ENCODE data around the gene TAS1R1. TPM values are rescaled to one million over a fixed set of nuclear protein-coding genes. Genes with fewer than 3 reads are reported as not detected.

Gene TAS1R1
- polyA plus RNA-seq, 1 donor from 2014 or later, result not detected

- Histone ChIP-seq H3K79me2 (replicated peaks; ENCODE audit: insufficient read depth, low read length) (no peaks in the 10 kb centered on the region), H3K27me3 (ENCODE audit: insufficient read depth, low read depth, low read length) (peaks cover 21% of the 10 kb centered on the region), H2AFZ (ENCODE audit: low read depth, low read length) (no peak overlapping the region), H3K4me3 (ENCODE audit: low read length) (peak overlapping the region; percentile 92), H4K20me1 (ENCODE audit: insufficient read depth) (no peaks in the 10 kb centered on the region), H3K9me3 (ENCODE audit: low read length) (no peaks in the 10 kb centered on the region), H3K27ac (ENCODE audit: low read length) (no peak overlapping the region), H3K36me3 (ENCODE audit: insufficient read depth, low read length) (no peaks in the 10 kb centered on the region), H3K9me2 (ENCODE audit: insufficient read depth, low read length) (no peaks in the 10 kb centered on the region), H3K4me2 (ENCODE audit: low read length) (peak overlapping the region; percentile 66), H3K9ac (ENCODE audit: low read length) (peak overlapping the region; percentile 59), H3F3A (ENCODE audit: insufficient read depth, low read length, poor library complexity, severe bottlenecking) (no peaks in the 10 kb centered on the region)
- TF ChIP-seq POLR2AphosphoS5 (IDR thresholded peaks at IDR 0.05) (no peak), TAF1 (IDR thresholded peaks at IDR 0.05; ENCODE audit: low read depth) (peak; percentile 24), MXI1 (conservative IDR thresholded peaks at IDR 0.05; ENCODE audit: poor library complexity, severe bottlenecking) (no peak)
Observed at GRCh38 chr1:6600410-6601048, 45.4 kb downstream of the TAS1R1 start.

- H3F3A ChIP-seq (ENCODE audit: insufficient read depth, low read length, poor library complexity, severe bottlenecking), result no peaks in the 10 kb centered on the region
- peak overlapping the region; percentile 92 for H3K4me3 ChIP-seq (ENCODE audit: low read length)
- no peaks in the 10 kb centered on the region for H3K79me2 ChIP-seq (replicated peaks; ENCODE audit: insufficient read depth, low read length)
- H3K4me2 ChIP-seq (ENCODE audit: low read length), result peak overlapping the region; percentile 66
- H3K9me3 ChIP-seq (ENCODE audit: low read length), result no peaks in the 10 kb centered on the region
- peak overlapping the region; percentile 34 for H2AFZ ChIP-seq (ENCODE audit: low read depth, low read length)
- TF ChIP-seq EP300 (conservative IDR thresholded peaks at IDR 0.05; ENCODE audit: poor library complexity, severe bottlenecking) (no peak), MXI1 (conservative IDR thresholded peaks at IDR 0.05; ENCODE audit: poor library complexity, severe bottlenecking) (peak; percentile 59)
- H3K36me3 ChIP-seq (ENCODE audit: insufficient read depth, low read length), result no peaks in the 10 kb centered on the region
- no peaks in the 10 kb centered on the region for H3K9me2 ChIP-seq (ENCODE audit: insufficient read depth, low read length)
- peaks cover 21% of the 10 kb centered on the region for H3K27me3 ChIP-seq (ENCODE audit: insufficient read depth, low read depth, low read length)
- no peaks in the 10 kb centered on the region for H4K20me1 ChIP-seq (ENCODE audit: insufficient read depth)
- peak overlapping the region; percentile 59 for H3K9ac ChIP-seq (ENCODE audit: low read length)
- H3K27ac ChIP-seq (ENCODE audit: low read length), result peak overlapping the region; percentile 12
Observed at GRCh38 chr1:6601049-6601922, 46.2 kb downstream of the TAS1R1 start.

GRCh38 chr1:6601923-6602668, 47.0 kb downstream of the TAS1R1 start:
- Histone ChIP-seq H3K27me3 (ENCODE audit: insufficient read depth, low read depth, low read length) (peaks cover 21% of the 10 kb centered on the region), H3K9me3 (ENCODE audit: low read length) (no peaks in the 10 kb centered on the region), H4K20me1 (ENCODE audit: insufficient read depth) (no peaks in the 10 kb centered on the region), H3F3A (ENCODE audit: insufficient read depth, low read length, poor library complexity, severe bottlenecking) (no peaks in the 10 kb centered on the region), H3K4me2 (ENCODE audit: low read length) (peak overlapping the region; percentile 68), H3K9me2 (ENCODE audit: insufficient read depth, low read length) (no peaks in the 10 kb centered on the region), H2AFZ (ENCODE audit: low read depth, low read length) (no peak overlapping the region), H3K36me3 (ENCODE audit: insufficient read depth, low read length) (no peaks in the 10 kb centered on the region), H3K9ac (ENCODE audit: low read length) (peak overlapping the region; percentile 59), H3K79me2 (replicated peaks; ENCODE audit: insufficient read depth, low read length) (no peaks in the 10 kb centered on the region), H3K27ac (ENCODE audit: low read length) (peak overlapping the region; percentile 12), H3K4me3 (ENCODE audit: low read length) (peak overlapping the region; percentile 92)
- TF ChIP-seq SMC3 (conservative IDR thresholded peaks at IDR 0.05; ENCODE audit: poor library complexity), result no peak
- TF ChIP-seq RAD21 (conservative IDR thresholded peaks at IDR 0.05), result peak; percentile 9
- TF ChIP-seq REST (IDR thresholded peaks at IDR 0.05; ENCODE audit: borderline replicate concordance), result peak; percentile 32
- peak; percentile 95 for TF ChIP-seq MXI1 (conservative IDR thresholded peaks at IDR 0.05; ENCODE audit: poor library complexity, severe bottlenecking)
- TF ChIP-seq EZH2 (IDR thresholded peaks at IDR 0.05; ENCODE audit: borderline replicate concordance, insufficient read depth, low read length, poor library complexity, severe bottlenecking), result no peak
- no peak for TF ChIP-seq TAF1 (IDR thresholded peaks at IDR 0.05; ENCODE audit: low read depth)
- TF ChIP-seq CTCF (IDR thresholded peaks at IDR 0.05; ENCODE audit: poor library complexity, severe bottlenecking), result peak; percentile 6
- no peak for TF ChIP-seq POLR2AphosphoS5 (IDR thresholded peaks at IDR 0.05)
- TF ChIP-seq EP300 (conservative IDR thresholded peaks at IDR 0.05; ENCODE audit: poor library complexity, severe bottlenecking), result peak; percentile 14

All from neural cell (in vitro differentiated cells).